NB4 (cell line): ENCODE measurements around the gene A2M.
A peak's percentile ranks its signal among the peaks of the same experiment; 100 is the strongest.

ENCODE experiments used
- DNase-seq: peaks from one replicate; pipeline ENCODE4 v3.0.0; 2010; ENCODE audit warnings: low read depth
- H3K4me3 ChIP-seq: one replicate; pipeline ENCODE4 v1.5.1; 2011; ENCODE audit warnings: mild to moderate bottlenecking, low read depth, low read length, moderate library complexity
- CTCF ChIP-seq: IDR thresholded peaks from one replicate; pipeline ENCODE4 v1.5.1; 2012; ENCODE audit warnings: low read depth, low read length
- MAX ChIP-seq: IDR thresholded peaks from 2 replicates; pipeline ENCODE4 v1.6.1; 2011; ENCODE audit warnings: low read depth, low read length
- MYC ChIP-seq: IDR thresholded peaks from 2 replicates; pipeline ENCODE4 v1.6.1; 2011; ENCODE audit warnings: low read depth, low read length
- POLR2A ChIP-seq: IDR thresholded peaks from 2 replicates; pipeline ENCODE4 v1.6.1; 2011; ENCODE audit warnings: mild to moderate bottlenecking; ENCODE audit not compliant: insufficient read length; ENCODE audit errors: extremely low read depth

A2M gene

GRCh38 chr12:9040484-9041186 is 75.1 kb downstream of the A2M start:
- H3K4me3 ChIP-seq = no peak overlapping the region
- TF ChIP-seq CTCF (no peak), POLR2A (no peak), MAX (no peak), MYC (no peak)
- no peak for DNase-seq

GRCh38 chr12:9039397-9039977 is 76.2 kb downstream of the A2M start:
- no peak overlapping the region for H3K4me3 ChIP-seq
- TF ChIP-seq CTCF (peak; percentile 55), MYC (no peak), POLR2A (no peak)
- peak; percentile 50 for DNase-seq

GRCh38 chr12:9037431-9037830 is 78.3 kb downstream of the A2M start:
- no peak overlapping the region for H3K4me3 ChIP-seq
- no peak for TF ChIP-seq MAX
- TF ChIP-seq CTCF = no peak
- TF ChIP-seq POLR2A = no peak
- no peak for TF ChIP-seq MYC
- DNase-seq = no peak

GRCh38 chr12:9036227-9036626 is 79.5 kb downstream of the A2M start:
- TF ChIP-seq MYC = no peak
- TF ChIP-seq MAX = no peak
- TF ChIP-seq CTCF = no peak
- no peak for TF ChIP-seq POLR2A
- no peak for DNase-seq
- no peak overlapping the region for H3K4me3 ChIP-seq

GRCh38 chr12:9034095-9034494 is 81.6 kb downstream of the A2M start:
- no peak overlapping the region for H3K4me3 ChIP-seq
- no peak for TF ChIP-seq MYC
- TF ChIP-seq POLR2A = no peak
- no peak for TF ChIP-seq MAX
- no peak for TF ChIP-seq CTCF
- no peak for DNase-seq
